Activated CD4-positive, CD25-positive, alpha-beta regulatory T cell treated with anti-CD3 and anti-CD28 coated beads, Interleukin-2, amount 50 U/mL, for 24 hours (primary cell): ENCODE results near the gene SP7.
"Not testable (repeated sequence)": the region's sequence is repeated elsewhere in the genome, so short reads cannot be mapped to it uniquely, and the experiment has no call there.

Experiments
- ATAC-seq, 2 donors: fragments of 150-1000 bp; cut with Tn5 transposase; one replicate each; pipeline ENCODE4 v1.10.0; 2021; ENCODE audit warnings: mild to moderate bottlenecking in 1 of 2, moderate library complexity in 1 of 2

The SP7 gene

GRCh38 chr12:53345486-53346188 lies 9.5 kb upstream of the SP7 start:
- ATAC-seq: peak in 1 of 2 donors; percentile 3

- peak; percentile 79 to 82 for ATAC-seq
Measured at GRCh38 chr12:53344824-53345485, 8.8 kb upstream of the SP7 start.

GRCh38 chr12:53344487-53344823 lies 8.3 kb upstream of the SP7 start:
- ATAC-seq: peak in 1 of 2 donors; percentile 12

GRCh38 chr12:53343969-53344368 lies 7.8 kb upstream of the SP7 start:
- no peak for ATAC-seq

- no peak for ATAC-seq
Measured at GRCh38 chr12:53343449-53343848, 7.3 kb upstream of the SP7 start.

GRCh38 chr12:53340398-53340797 lies 4.2 kb upstream of the SP7 start:
- no peak for ATAC-seq

- no peak for ATAC-seq
Measured at GRCh38 chr12:53338916-53339315, 2.8 kb upstream of the SP7 start.

GRCh38 chr12:53338017-53338416 lies 1.9 kb upstream of the SP7 start:
- ATAC-seq: no peak

- ATAC-seq: no peak
Measured at GRCh38 chr12:53334822-53335221, 1.3 kb downstream of the SP7 start.

- ATAC-seq: no peak
Measured at GRCh38 chr12:53333845-53334244, 2.3 kb downstream of the SP7 start.

- ATAC-seq: no peak
Measured at GRCh38 chr12:53333289-53333688, 2.9 kb downstream of the SP7 start.

- no peak for ATAC-seq
Measured at GRCh38 chr12:53332744-53333143, 3.4 kb downstream of the SP7 start.

GRCh38 chr12:53332339-53332738 lies 3.8 kb downstream of the SP7 start:
- ATAC-seq: not testable (repeated sequence)

GRCh38 chr12:53330671-53331070 lies 5.5 kb downstream of the SP7 start:
- no peak for ATAC-seq

GRCh38 chr12:53328043-53328435 lies 8.1 kb downstream of the SP7 start:
- no peak for ATAC-seq

GRCh38 chr12:53327435-53328042 lies 8.6 kb downstream of the SP7 start:
- ATAC-seq: no peak

- ATAC-seq: no peak
Measured at GRCh38 chr12:53326460-53327185, 9.5 kb downstream of the SP7 start.

- no peak for ATAC-seq
Measured at GRCh38 chr12:53325511-53326061, 10.6 kb downstream of the SP7 start.

GRCh38 chr12:53324779-53325510 lies 11.2 kb downstream of the SP7 start:
- ATAC-seq: peak; percentile 70 to 72

- ATAC-seq: peak; percentile 12 to 14
Measured at GRCh38 chr12:53324113-53324778, 11.9 kb downstream of the SP7 start.

- ATAC-seq: no peak
Measured at GRCh38 chr12:53320352-53321195, 15.6 kb downstream of the SP7 start.
